GM23338 (cell line): ENCODE data around the gene NUP54.

ENCODE experiments used
- CTCF ChIP-seq, 2 experiments: fragments of 200-600 bp in 1 of 2; sonication (generic) in 1 of 2; conservative IDR thresholded peaks; 2 replicates each; pipeline versions ENCODE4 v1.5.1 to v1.6.1; 2016 to 2017; ENCODE audit warnings: antibody characterized with exemption in 2 of 2, low read depth in 2 of 2, mild to moderate bottlenecking in 2 of 2, moderate library complexity in 1 of 2
- EZH2phosphoT487 ChIP-seq: fragments of 200-600 bp; sonication (generic); IDR thresholded peaks from one replicate; pipeline ENCODE4 v1.8.1; 2018; ENCODE audit warnings: antibody characterized with exemption; ENCODE audit not compliant: unreplicated experiment

- TF ChIP-seq CTCF (conservative IDR thresholded peaks at IDR 0.05; ENCODE audit: low read depth in 2 of 2) (no peak), EZH2phosphoT487 (no peak)
These were observed 75.4 kb downstream of the NUP54 start for GRCh38 chr4:76072760-76073159.
